ENCODE measurements around the gene ANKRD2.
"Not testable (repeated sequence)": the region's sequence is repeated elsewhere in the genome, so short reads cannot be mapped to it uniquely, and the experiment has no call there.

The ANKRD2 gene

DNA sequence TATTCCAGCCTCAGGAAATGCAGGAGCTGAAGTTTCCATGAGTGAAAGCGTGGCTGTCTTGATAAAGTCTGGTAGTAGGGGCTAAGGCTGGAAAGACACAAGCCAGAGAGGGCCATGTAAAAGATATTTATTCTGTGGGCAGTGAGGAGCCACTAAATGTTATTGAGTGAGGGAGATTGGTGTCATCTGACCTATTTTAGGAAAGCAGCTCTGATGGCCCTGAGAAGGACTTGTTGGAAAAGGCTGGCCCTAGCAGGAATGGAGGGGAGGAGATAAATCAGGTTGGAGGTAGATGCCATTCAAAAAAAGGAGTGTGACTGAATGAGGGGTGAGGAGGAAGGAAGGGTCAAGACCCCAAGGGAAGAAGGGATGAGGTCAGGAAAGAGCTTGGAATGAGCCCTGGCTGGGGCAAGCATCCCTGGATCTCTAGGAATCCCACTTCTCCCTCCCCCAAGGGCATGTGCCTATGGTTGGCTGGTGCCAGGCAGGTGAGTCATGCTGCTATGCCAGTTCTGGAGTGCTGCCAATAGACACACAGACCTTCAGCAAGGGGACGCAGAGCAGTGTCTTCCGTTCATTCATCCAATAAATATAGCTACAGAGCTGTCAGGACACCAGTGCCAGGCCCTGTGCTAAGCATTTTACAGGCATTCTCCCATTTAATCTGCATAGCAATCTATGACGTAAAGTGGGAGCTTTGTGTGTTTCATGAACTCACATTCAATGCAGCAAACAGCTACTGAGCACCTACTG is 2.0 kb downstream of the ANKRD2 start:
- no peak for DNase-seq

DNA sequence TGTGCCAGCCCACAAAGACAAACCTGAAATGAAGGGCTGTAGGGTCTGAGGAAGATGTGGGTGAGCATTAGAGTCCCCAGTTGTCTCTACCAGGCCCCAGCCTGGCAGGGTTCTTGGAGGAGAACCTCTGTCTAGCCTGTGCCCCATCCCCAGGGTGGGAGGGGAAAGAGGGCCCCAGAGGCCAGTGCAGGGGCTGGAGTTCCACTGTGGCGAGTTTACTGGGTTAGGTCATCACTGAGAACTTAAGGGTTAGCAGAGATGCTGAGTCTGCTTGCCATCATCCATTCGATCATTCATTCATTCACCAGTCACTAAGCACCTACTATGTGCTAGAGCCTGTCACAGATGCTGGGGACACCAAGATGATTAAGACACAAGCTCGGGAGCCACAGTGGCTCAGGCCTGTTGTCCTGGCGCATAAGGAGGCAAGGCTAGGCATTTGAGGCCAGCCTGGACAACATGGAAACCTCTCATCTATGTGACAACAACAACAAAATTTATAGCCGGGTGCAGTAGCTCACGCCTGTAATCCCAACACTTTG is 2.6 kb downstream of the ANKRD2 start:
- DNase-seq, result no peak

DNA sequence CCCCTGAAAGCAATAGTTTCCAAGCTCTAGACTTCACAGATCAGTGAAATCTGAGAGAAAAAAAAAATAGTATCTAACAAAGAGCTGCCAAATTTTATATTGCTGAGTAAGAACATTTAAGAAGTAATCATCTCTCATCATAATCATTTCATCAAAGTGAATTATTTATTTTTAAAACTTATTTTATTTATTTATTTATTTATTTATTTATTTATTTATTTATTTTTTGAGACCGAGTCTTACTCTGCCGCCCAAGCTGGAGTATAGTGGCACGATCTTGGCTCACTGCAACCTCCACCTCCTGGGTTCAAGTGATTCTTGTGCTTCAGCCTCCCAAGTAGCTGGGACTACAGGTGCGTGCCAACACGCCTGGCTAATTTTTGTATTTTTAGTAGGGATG is 3.9 kb downstream of the ANKRD2 start:
- DNase-seq, result not testable (repeated sequence)

DNA sequence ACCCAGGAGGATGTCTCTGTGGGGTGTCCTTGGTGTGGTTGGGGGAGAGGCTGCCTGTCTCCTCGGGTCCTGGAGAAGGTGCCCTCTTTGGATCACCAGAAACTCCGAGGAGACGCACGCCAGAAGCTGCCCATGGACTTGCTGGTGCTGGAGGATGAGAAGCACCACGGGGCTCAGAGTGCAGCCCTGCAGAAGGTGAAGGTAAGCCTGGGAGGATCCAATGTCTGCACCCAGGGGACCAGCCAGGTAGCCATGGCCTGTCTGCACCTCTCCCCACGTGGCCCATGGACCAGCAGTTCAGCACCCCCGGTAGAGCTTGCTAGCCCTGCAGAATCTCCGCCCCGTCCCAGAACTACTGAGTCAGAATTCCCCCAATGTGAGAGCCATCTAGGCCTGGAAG is 5.1 kb downstream of the ANKRD2 start:
- no peak for DNase-seq

DNA sequence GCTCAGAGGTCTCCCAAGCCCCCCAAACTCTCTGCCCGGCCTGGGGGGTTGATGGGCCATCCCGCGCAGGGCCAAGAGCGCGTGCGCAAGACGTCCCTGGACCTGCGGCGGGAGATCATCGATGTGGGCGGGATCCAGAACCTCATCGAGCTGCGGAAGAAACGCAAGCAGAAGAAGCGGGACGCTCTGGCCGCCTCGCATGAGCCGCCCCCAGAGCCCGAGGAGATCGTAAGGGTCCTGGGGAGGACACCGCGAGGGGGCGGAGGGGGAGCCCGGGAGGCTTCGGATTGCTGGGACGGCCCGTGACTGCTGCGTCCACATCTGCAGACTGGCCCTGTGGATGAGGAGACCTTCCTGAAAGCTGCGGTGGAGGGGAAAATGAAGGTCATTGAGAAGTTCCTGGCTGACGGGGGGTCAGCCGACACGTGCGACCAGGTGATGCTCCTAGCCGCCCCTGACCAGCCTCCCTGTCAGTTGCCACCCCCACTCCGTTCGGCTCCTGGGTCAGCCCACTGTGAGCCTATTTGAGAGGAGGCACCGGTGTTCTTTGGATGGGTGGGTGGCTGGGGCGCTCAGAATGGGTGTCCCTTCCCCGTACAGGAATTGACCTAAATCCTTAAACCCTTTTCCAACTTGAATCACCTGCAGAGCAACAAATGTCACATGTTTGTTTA is 5.7 kb downstream of the ANKRD2 start:
- DNase-seq, result no peak

DNA sequence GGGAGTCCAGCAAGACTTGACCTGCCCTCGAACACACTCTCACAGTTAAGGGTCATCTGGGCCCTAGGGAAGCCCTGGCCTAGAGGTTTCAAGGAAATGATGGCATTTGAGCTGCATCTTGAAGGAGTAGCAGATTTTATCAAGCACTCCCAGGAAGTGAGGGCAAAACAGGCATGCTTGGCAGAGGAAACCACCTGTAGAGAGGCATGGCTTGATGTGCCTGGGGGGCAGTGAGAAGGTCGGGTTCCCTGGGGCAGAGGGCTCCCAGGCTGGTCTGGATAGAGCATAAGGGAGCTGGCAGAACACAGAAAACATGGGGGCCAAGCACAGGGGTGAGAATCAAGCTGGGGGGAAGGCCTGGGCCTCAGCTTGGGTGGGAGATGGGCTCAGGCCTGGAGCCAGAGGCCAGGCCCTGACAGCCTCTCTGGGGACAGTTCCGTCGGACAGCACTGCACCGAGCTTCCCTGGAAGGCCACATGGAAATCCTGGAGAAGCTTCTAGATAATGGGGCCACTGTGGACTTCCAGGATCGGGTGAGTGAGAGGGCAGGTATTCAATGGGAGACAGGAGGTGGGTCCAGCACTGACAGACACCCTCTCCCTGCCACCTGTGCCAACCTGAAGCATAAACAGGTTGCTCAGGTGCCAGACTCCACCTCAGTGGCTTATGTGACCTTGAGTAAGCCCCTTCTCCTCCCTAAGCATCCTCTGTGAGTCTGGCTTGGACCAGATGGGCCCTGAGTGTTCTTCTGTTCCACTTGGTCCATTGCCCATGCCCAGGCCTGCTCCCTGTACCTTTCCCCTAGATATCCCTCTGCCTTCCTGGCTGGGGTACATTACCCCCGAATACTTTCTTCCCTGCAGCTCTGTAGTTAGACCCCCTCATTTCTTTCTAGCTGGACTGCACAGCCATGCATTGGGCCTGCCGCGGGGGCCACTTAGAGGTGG is 8.1 kb downstream of the ANKRD2 start:
- no peak for DNase-seq

DNA sequence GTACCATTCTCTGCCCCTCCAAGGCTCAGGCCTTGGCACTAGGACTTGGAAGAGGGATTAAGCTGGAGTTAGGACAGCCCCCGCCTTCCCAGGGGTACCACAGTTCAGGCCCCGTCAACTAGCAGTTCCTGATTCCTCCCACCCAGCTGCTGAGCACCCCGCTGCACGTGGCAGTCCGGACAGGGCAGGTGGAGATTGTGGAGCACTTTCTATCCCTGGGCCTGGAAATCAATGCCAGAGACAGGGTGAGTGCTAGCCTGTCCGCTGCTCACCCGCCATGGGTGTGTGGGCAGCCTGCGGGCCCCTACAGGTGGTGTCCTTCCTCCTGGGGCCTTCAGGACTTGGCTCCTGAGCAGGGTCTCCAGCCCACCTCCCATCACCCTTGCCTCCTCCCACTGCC is 9.6 kb downstream of the ANKRD2 start:
- DNase-seq, result no peak

DNA sequence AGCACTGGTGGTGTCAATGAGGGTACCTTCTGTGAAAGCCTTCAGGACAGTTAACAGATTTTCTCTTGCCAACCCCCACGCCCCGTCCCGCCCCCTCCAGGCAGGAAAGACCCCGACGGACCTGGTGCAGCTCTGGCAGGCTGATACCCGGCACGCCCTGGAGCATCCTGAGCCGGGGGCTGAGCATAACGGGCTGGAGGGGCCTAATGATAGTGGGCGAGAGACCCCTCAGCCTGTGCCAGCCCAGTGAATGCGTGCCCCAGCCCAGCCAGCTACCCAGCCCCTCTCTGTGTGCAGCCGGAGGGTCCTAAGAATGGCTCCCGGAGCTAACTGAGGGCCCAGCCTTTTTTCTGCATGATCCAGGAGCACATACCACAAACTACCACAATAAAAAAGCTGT is 10.9 kb downstream of the ANKRD2 start:
- no peak for DNase-seq

DNA sequence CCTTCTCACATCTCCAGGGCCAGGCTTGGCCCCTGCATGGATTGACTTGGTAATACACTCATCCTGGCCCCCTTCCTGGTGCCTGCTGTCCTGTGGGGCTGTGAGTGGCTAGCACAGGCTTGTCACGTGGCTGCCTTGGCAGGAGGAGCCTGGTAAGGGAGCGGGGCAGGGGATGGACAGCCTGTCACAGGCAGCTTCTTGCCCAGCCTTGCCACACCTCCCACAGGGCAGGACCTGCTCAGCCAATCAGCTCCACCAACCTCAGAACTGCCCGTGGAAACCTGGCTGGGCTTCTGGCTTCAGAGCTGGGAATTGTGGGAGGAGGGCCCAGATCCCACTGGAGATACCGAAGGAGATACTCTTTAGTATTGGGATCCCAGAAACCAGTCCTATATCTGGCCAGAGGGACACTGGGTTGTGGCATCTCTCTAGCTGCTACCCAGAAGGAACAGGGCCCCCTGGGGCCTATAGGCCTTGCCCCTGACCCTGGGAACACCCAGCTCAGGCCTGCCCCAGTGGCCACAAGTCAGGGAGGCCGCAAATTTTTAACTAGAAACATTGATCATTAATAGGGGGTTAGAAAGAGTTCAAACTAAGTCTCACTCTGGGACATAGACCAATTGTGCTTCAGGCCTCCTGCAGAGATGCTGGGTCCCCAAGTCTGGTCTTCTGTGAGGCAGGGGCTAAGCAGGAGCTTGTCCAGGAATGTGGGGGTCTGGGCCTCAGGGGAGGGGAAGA is 11.7 kb downstream of the ANKRD2 start, which contains the start of gene HOGA1:
HOGA1 (plus strand) TSS at position 330 of the 738 bp plus-strand sequence; CDS start at position 645, 315 bp downstream.
- no peak for DNase-seq

DNA sequence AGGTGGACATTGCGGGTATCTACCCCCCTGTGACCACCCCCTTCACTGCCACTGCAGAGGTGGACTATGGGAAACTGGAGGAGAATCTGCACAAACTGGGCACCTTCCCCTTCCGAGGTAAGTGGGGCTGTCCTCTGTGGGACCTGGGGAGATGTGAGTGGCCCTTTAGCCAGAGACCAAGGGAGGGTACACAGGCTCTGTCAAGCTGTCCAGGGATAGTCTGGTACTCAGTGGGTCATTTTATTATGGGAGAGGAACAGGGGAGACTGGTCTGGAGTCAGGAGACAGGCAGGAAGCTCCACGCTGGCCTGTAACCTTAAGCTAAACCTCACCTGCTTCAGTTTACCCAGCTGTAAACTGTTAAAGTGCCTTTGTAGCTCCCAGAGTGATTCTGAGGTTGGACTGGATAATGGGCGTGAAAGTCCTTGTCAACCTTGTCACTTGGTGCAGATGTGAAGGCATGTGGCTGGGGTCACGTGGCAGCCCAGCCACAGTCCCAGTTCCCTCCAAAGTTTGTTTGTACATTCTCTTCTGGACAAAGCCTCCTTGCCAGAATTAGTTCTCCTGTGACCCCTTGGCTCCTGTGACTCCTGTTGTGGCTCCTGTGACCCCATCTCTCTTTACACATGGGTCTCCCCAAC is 12.3 kb downstream of the ANKRD2 start:
- DNase-seq, result no peak

DNA sequence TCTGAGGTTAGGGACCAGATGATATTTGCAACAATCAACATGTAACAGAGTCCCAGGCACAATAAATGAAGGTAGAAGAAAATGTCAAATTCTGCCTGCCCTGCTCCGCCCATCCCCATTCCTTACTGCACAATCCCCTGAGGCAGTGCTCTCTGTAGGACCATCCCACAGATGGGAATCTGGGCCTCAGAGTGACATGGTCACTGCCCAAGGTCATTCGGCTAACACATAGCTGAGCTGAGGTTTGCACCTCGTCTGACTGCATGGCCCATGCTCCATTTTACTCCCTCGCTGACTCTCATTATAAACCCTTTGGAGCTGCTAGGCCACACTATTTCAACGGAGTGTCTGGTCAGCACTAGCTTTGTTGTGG is 12.8 kb downstream of the ANKRD2 start:
- no peak for DNase-seq

DNA sequence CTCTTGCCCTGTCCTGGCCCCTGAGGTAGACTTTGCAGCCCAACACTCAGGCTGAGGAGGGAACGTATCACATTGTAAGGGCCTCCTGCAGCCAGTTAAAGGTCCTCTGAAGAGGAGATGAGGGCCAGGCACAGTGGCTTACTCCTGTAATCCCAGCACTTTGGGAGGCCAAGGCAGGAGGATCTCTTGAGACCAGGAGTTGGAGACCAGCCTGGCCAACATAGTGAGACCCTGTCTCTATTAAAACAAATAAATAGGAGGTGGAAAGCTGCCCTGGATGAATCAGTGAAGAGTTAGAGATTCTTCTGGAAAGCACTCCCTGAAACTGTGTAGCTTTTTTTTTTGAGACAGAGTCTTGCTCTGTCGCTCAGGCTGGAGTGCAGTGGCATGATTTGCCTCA is 14.6 kb downstream of the ANKRD2 start:
- no peak for DNase-seq

DNA sequence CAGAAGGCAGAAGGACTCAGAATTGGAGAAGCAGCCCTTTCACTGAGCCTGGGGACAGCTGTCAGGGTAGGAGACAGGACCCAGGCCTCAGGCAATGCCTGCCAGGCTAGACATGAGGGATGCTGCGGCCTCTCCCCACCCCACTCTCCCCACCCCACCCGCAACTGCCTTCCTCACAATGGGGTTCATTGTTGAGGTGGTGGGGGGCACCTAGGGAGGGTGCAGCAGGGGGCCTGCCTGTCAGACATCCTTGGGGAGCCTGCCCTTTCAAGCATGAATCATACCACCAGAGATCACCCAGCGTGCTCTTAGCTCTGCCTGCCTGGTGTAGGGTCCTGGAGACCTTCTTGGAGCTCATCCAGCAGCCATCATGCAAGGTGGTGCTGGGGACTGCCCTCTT is 16.9 kb downstream of the ANKRD2 start, which contains the start of gene C10orf62:
C10orf62 (plus strand) TSS at position 243 of the 400 bp plus-strand sequence. CDS start 177 bp downstream, outside the sequence.
- no peak for DNase-seq

DNA sequence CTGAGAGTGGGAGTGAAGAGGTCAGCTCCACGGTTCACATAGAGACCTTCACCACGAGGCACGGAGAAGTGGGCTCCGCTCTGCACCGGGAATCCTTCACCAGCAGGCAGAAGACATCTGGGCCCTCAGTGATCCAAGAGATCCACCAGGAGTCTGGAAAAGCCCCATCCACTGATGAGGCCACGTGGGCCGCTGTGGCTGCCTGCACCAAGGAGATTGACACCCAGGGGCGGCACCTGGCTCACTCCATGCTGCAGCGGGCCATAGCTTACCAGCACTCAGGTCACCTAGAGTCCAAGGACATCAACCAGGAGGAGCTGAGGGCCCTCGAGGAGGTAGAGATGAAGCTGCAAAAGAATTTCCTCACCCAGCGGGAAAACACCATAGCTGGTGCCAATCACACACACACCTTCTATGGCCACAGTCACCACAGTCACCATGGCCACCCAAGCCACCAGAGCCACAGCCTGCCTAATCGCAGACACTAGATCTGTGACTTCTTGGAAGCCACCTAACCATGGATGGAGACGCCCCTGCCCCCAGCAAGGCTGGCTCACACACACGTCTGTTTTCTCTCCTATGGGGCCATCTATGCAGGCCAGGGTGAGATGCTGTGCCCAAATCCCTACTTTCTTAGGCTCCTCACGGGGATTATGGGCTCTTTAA is 17.6 kb downstream of the ANKRD2 start:
- DNase-seq, result no peak

DNA sequence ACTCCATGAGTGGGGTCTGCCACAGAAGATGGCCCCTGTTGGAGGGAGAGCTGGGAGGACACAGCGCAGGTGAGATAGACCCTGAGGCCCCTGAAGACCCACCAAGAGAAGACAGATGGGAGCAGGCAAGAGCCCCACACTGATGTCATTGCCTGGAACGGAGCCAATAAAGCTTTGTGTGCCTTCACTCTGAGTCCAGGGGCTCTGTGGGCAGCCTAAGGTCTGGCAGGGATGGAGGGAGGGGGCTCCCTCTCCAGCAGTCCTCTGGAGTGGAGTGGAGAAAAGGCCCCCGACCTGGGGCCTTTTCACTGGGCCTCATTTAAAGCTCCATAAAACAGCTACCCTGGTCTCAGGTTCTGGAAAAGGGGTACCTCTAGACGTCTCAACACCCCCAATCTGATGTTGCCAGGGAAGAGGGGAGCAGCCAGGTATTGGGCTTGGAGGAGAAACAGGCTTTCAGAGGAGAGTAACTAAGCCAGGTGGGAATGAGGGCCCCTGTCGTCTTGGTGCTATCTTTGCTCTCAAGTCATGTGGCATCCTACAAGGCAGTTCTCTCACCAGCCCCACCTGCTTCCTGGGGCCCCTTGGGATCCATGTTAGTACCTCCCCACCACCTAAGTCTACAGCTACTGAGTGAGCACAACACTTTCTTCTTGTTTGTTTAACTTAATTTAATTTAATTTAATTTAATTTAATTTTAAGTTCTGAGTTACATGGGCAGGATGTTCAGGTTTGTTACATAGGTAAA is 18.3 kb downstream of the ANKRD2 start:
- no peak for DNase-seq

DNA sequence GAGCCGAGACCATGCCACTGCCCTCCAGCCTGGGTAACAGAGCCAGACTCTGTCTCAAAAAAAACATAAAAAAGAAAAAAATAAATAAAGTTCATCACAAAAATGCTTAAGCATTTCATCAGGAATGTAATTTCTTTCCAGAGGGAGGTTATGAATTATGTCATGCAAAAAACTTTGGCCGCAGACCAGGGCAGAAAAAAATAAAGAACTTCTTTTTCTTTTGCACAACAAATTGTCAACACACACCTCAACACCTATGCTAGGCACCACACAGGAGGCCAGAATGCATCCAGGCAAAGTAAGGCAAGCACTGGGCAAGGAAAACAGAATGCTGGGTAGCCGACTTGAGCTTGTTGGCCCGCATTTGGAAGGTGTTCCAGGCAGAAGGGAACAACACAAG is 20.8 kb downstream of the ANKRD2 start:
- no peak for DNase-seq

DNA sequence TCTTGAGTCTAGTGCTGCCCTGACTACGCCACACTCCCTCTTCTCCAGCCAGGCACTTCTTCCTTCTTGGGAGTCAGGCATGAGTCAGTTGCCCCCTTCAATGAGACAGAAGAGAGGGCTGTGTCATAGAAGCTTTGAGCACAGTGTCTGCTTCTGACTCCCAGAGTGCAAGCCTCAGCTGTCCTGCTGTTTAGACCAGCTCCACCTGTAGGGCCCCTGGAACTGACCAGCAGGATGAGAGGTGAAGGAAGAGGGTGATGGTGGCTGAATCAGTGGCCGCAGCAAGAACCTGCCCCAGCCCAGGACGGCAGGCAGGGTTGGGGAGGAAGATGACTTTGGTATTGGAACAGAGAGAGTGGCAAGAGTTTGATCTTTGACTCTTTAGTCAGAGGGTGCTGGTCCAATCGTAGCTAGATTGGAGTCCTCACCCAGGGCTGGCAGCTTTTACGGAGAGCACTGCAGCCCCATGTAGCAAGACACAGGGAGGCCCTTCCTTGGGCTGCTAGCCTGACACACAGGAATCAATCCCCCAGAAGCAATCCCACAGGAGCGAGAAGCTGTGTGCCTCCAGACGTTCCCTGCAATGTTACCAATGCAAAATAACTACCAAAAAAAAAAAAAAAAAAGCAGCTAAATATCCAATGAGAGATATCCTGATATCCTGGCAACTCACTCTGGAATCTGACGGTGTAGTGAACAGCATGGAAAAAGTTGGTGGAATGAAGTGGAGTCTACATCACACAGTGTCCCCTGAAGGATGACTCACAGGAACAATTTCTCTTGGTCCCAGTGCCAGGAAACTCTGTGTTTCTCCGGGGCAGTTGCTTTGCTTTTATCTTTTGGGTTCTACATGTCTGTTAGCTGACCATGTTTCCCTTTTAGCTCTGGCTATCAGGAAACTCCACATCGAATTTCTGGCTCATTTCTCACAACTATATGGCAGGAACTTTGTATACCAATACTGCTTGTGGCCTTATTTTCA is 23.8 kb downstream of the ANKRD2 start:
- DNase-seq, result no peak

DNA sequence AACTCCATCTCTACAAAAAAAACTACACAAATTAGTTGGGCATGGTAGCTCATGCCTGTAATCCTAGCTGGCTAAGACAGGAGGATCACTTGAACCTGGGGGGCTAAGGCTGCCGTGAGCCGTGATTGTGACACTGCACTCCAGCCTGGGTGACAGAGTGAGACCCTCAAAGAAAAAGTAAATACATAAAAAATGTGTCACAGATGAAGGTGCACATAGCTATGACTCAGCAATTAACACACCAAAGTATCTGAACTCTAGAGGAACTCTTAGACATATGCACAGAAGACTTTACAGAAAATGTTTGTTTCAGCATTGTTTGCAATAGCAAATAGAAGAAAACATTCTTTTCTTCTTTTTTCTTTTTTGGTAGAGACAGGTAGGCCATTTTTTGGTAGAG is 25.2 kb downstream of the ANKRD2 start:
- no peak for DNase-seq
